ENCODE measurements around the gene MAD1L1.

- TF ChIP-seq ZFP3 (CRISPR knock-in tag; IDR thresholded peaks at IDR 0.05) (no peak), ARNTL (CRISPR knock-in tag; IDR thresholded peaks at IDR 0.05; ENCODE audit: borderline replicate concordance, low read depth) (no peak), PATZ1 (CRISPR knock-in tag; IDR thresholded peaks at IDR 0.05; ENCODE audit: borderline replicate concordance) (no peak), RARB (CRISPR knock-in tag; IDR thresholded peaks at IDR 0.05) (no peak), ZNF8 (CRISPR knock-in tag; IDR thresholded peaks at IDR 0.05) (no peak), TOX (CRISPR knock-in tag; IDR thresholded peaks at IDR 0.05; ENCODE audit: borderline replicate concordance) (no peak), POU6F1 (CRISPR knock-in tag; IDR thresholded peaks at IDR 0.05; ENCODE audit: borderline replicate concordance, low read depth) (no peak), GLIS3 (CRISPR knock-in tag; IDR thresholded peaks at IDR 0.05) (no peak), PPARA (CRISPR knock-in tag; IDR thresholded peaks at IDR 0.05; ENCODE audit: borderline replicate concordance) (no peak), TCF4 (CRISPR knock-in tag; IDR thresholded peaks at IDR 0.05; ENCODE audit: borderline replicate concordance) (no peak), ESRRG (CRISPR knock-in tag; IDR thresholded peaks at IDR 0.05) (no peak)
- TF ChIP-seq, protein P1, sequence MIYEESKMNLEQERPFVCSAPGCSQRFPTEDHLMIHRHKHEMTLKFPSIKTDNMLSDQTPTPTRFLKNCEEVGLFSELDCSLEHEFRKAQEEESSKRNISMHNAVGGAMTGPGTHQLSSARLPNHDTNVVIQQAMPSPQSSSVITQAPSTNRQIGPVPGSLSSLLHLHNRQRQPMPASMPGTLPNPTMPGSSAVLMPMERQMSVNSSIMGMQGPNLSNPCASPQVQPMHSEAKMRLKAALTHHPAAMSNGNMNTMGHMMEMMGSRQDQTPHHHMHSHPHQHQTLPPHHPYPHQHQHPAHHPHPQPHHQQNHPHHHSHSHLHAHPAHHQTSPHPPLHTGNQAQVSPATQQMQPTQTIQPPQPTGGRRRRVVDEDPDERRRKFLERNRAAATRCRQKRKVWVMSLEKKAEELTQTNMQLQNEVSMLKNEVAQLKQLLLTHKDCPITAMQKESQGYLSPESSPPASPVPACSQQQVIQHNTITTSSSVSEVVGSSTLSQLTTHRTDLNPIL (CRISPR knock-in tag; IDR thresholded peaks at IDR 0.05; ENCODE audit: low read depth), result no peak
These were observed 225.2 kb downstream of the MAD1L1 start for GRCh38 chr7:2007551-2007950.

Measured in SK-N-SH treated with all-trans-retinoic acid at 6 μM for 48 hours (cell line).